Activated gamma-delta T cell treated with anti-CD3 and anti-CD28 coated beads, Interleukin-2, amount 50 U/mL, for 16 hours (primary cell): ENCODE data around the gene KIF1B.
"Not testable (repeated sequence)": the region's sequence is repeated elsewhere in the genome, so short reads cannot be mapped to it uniquely, and the experiment has no call there.

Experiments used
- DNase-seq: peaks from one replicate; pipeline ENCODE4 v3.0.0-alpha.2; 2020; ENCODE audit warnings: low read depth

KIF1B gene

GRCh38 chr1:10237157-10237539 is 26.8 kb downstream of the KIF1B start:
- DNase-seq: no peak

GRCh38 chr1:10242135-10242534 is 31.8 kb downstream of the KIF1B start:
- no peak for DNase-seq

- no peak for DNase-seq
These were observed 32.4 kb downstream of the KIF1B start for GRCh38 chr1:10242811-10243210.

- DNase-seq: no peak
These were observed 35.3 kb downstream of the KIF1B start for GRCh38 chr1:10245674-10246073.

- DNase-seq: no peak
These were observed 39.6 kb downstream of the KIF1B start for GRCh38 chr1:10249808-10250457.

GRCh38 chr1:10250663-10251062 is 40.3 kb downstream of the KIF1B start:
- DNase-seq: no peak

GRCh38 chr1:10251325-10252108 is 41.1 kb downstream of the KIF1B start:
- DNase-seq: not testable (repeated sequence)

- DNase-seq: no peak
These were observed 42.1 kb downstream of the KIF1B start for GRCh38 chr1:10252508-10252907.

- no peak for DNase-seq
These were observed 42.8 kb downstream of the KIF1B start for GRCh38 chr1:10253149-10253548.

- DNase-seq: no peak
These were observed 43.4 kb downstream of the KIF1B start for GRCh38 chr1:10253755-10254154.

GRCh38 chr1:10257851-10258250 is 47.5 kb downstream of the KIF1B start:
- DNase-seq: no peak

- not testable (repeated sequence) for DNase-seq
These were observed 49.2 kb downstream of the KIF1B start for GRCh38 chr1:10259547-10259946.

GRCh38 chr1:10263450-10264082 is 53.2 kb downstream of the KIF1B start:
- DNase-seq: no peak

GRCh38 chr1:10265027-10265426 is 54.7 kb downstream of the KIF1B start:
- DNase-seq: no peak

GRCh38 chr1:10265900-10266299 is 55.5 kb downstream of the KIF1B start:
- no peak for DNase-seq

- DNase-seq: no peak
These were observed 56.9 kb downstream of the KIF1B start for GRCh38 chr1:10267319-10267718.

- no peak for DNase-seq
These were observed 57.6 kb downstream of the KIF1B start for GRCh38 chr1:10267921-10268320.

- no peak for DNase-seq
These were observed 60.7 kb downstream of the KIF1B start for GRCh38 chr1:10271090-10271489.

GRCh38 chr1:10271869-10272268 is 61.5 kb downstream of the KIF1B start:
- no peak for DNase-seq

GRCh38 chr1:10272274-10272673 is 61.9 kb downstream of the KIF1B start:
- no peak for DNase-seq

GRCh38 chr1:10278880-10279279 is 68.5 kb downstream of the KIF1B start:
- no peak for DNase-seq

GRCh38 chr1:10280439-10281350 is 70.3 kb downstream of the KIF1B start:
- no peak for DNase-seq
